RWPE2 (cell line): ENCODE results near the gene HDAC9.

Source experiments
- ATAC-seq: fragments of 200-7000 bp; cut with Tn5 transposase; 3 replicates; pipeline ENCODE4 v1.9.1; 2021; ENCODE audit warnings: low read depth
- DNase-seq: peaks from one replicate; pipeline ENCODE4 v3.0.0-alpha.2; 2020; ENCODE audit warnings: low spot score
- H3K27ac ChIP-seq: fragments of 450-650 bp; 2 replicates; pipeline ENCODE4 v1.5.1; 2017; ENCODE audit warnings: mild to moderate bottlenecking; ENCODE audit not compliant: poor library complexity, severe bottlenecking
- H3K27me3 ChIP-seq: fragments of 250-450 bp; sonication (Bioruptor Pico); 2 replicates; pipeline ENCODE4 v1.5.1; 2021; ENCODE audit warnings: mild to moderate bottlenecking, moderate library complexity; ENCODE audit not compliant: insufficient read depth, poor library complexity, severe bottlenecking
- H3K36me3 ChIP-seq: fragments of 250-450 bp; sonication (Bioruptor Pico); 2 replicates; pipeline ENCODE4 v1.5.1; 2020; ENCODE audit warnings: low read depth, mild to moderate bottlenecking, moderate library complexity
- H3K4me1 ChIP-seq: fragments of 250-450 bp; sonication (Bioruptor Pico); 2 replicates; pipeline ENCODE4 v1.5.1; 2021; ENCODE audit warnings: mild to moderate bottlenecking, moderate library complexity; ENCODE audit not compliant: insufficient read depth, poor library complexity, severe bottlenecking
- H3K4me3 ChIP-seq: fragments of 250-450 bp; sonication (Bioruptor Pico); 2 replicates; pipeline ENCODE4 v1.5.1; 2021; ENCODE audit warnings: mild to moderate bottlenecking, moderate library complexity; ENCODE audit not compliant: severe bottlenecking
- H3K9me3 ChIP-seq: fragments of 250-450 bp; sonication (Bioruptor Pico); 2 replicates; pipeline ENCODE4 v1.5.1; 2021; ENCODE audit warnings: mild to moderate bottlenecking, moderate library complexity; ENCODE audit not compliant: severe bottlenecking
- CTCF ChIP-seq: fragments of 450-650 bp; IDR thresholded peaks from one replicate; pipeline ENCODE4 v1.5.1; 2017; ENCODE audit warnings: mild to moderate bottlenecking, moderate library complexity; ENCODE audit not compliant: poor library complexity, severe bottlenecking

HDAC9 gene

GRCh38 chr7:18971839-18972238 lies 476.3 kb downstream of the HDAC9 start:
- DNase-seq (no peak), ATAC-seq (no peak)
- TF ChIP-seq CTCF: no peak
- no peaks in the 10 kb centered on the region for H3K9me3 ChIP-seq
- H3K4me3 ChIP-seq: no peak overlapping the region
- H3K27ac ChIP-seq: peak overlapping the region; percentile 67
- no peaks in the 10 kb centered on the region for H3K27me3 ChIP-seq
- H3K36me3 ChIP-seq: no peaks in the 10 kb centered on the region
- H3K4me1 ChIP-seq: peaks cover 32% of the 10 kb centered on the region

- Histone ChIP-seq H3K36me3 (no peaks in the 10 kb centered on the region), H3K27ac (peak overlapping the region; percentile 85), H3K9me3 (no peaks in the 10 kb centered on the region), H3K27me3 (no peaks in the 10 kb centered on the region), H3K4me3 (no peak overlapping the region), H3K4me1 (peaks cover 54% of the 10 kb centered on the region)
- DNase-seq (peak; percentile 74), ATAC-seq (peak; percentile 79)
- TF ChIP-seq CTCF: no peak
These were observed 479.3 kb downstream of the HDAC9 start for GRCh38 chr7:18974803-18975202.

- no peak for DNase-seq
- no peak for TF ChIP-seq CTCF
- peak overlapping the region; percentile 85 for H3K27ac ChIP-seq
These were observed 479.7 kb downstream of the HDAC9 start for GRCh38 chr7:18975276-18975675.

GRCh38 chr7:18975689-18976280 lies 480.2 kb downstream of the HDAC9 start:
- DNase-seq (no peak), ATAC-seq (no peak)
- Histone ChIP-seq H3K4me1 (peaks cover 54% of the 10 kb centered on the region), H3K4me3 (no peak overlapping the region), H3K36me3 (no peaks in the 10 kb centered on the region), H3K9me3 (no peaks in the 10 kb centered on the region), H3K27me3 (no peaks in the 10 kb centered on the region), H3K27ac (peak overlapping the region; percentile 85)
- TF ChIP-seq CTCF: no peak

More at GRCh38 chr7:18975276-18975675, 479.7 kb downstream of the HDAC9 start:
- Histone ChIP-seq H3K27me3 (no peaks in the 10 kb centered on the region), H3K36me3 (no peaks in the 10 kb centered on the region), H3K9me3 (no peaks in the 10 kb centered on the region), H3K4me3 (no peak overlapping the region), H3K4me1 (peaks cover 54% of the 10 kb centered on the region)
- ATAC-seq: no peak

GRCh38 chr7:18976715-18977471 lies 481.3 kb downstream of the HDAC9 start:
- H3K4me3 ChIP-seq: no peak overlapping the region
- no peak for TF ChIP-seq CTCF
- H3K27ac ChIP-seq: peak overlapping the region; percentile 88

More at GRCh38 chr7:18976715-18977471, 481.3 kb downstream of the HDAC9 start:
- Histone ChIP-seq H3K4me1 (peaks cover 54% of the 10 kb centered on the region), H3K27me3 (no peaks in the 10 kb centered on the region), H3K36me3 (no peaks in the 10 kb centered on the region), H3K9me3 (no peaks in the 10 kb centered on the region)
- DNase-seq (no peak), ATAC-seq (no peak)
